HG02973 (cell line): ENCODE results near the gene BHLHE40.

Source experiments
- ATAC-seq: cut with Tn5 transposase; IDR thresholded peaks from one replicate; pipeline ENCODE4 v1.9.1; 2021; ENCODE audit warnings: moderate library complexity; ENCODE audit not compliant: unreplicated experiment

BHLHE40 gene

GRCh38 chr3:4982773-4983738 lies 3.8 kb downstream of the BHLHE40 start:
- no peak for ATAC-seq

GRCh38 chr3:4983739-4984510 lies 4.7 kb downstream of the BHLHE40 start:
- ATAC-seq, result peak; percentile 46

GRCh38 chr3:4984511-4984864 lies 5.3 kb downstream of the BHLHE40 start:
- ATAC-seq, result no peak

GRCh38 chr3:4985330-4986174 lies 6.3 kb downstream of the BHLHE40 start:
- ATAC-seq, result no peak

GRCh38 chr3:4986175-4986781 lies 7.0 kb downstream of the BHLHE40 start:
- peak; percentile 14 for ATAC-seq

- peak; percentile 51 for ATAC-seq
Measured at GRCh38 chr3:4986782-4987537, 7.7 kb downstream of the BHLHE40 start.

- ATAC-seq, result no peak
Measured at GRCh38 chr3:4987538-4988296, 8.5 kb downstream of the BHLHE40 start.

GRCh38 chr3:4988983-4989834 lies 10.0 kb downstream of the BHLHE40 start:
- no peak for ATAC-seq

GRCh38 chr3:4990069-4990468 lies 10.8 kb downstream of the BHLHE40 start:
- ATAC-seq, result no peak

- ATAC-seq, result no peak
Measured at GRCh38 chr3:4992118-4992517, 12.9 kb downstream of the BHLHE40 start.

- no peak for ATAC-seq
Measured at GRCh38 chr3:4993276-4994143, 14.3 kb downstream of the BHLHE40 start.

GRCh38 chr3:4994144-4994730 lies 15.0 kb downstream of the BHLHE40 start:
- no peak for ATAC-seq

- no peak for ATAC-seq
Measured at GRCh38 chr3:4994823-4995499, 15.7 kb downstream of the BHLHE40 start.

GRCh38 chr3:4995500-4996053 lies 16.3 kb downstream of the BHLHE40 start:
- no peak for ATAC-seq

- ATAC-seq, result no peak
Measured at GRCh38 chr3:4996223-4996765, 17.1 kb downstream of the BHLHE40 start.

GRCh38 chr3:4996771-4997291 lies 17.6 kb downstream of the BHLHE40 start:
- ATAC-seq, result no peak
